H1 (cell line): Measurements from ENCODE around the gene PITPNB. TPM values are rescaled to one million over a fixed set of nuclear protein-coding genes. Genes with fewer than 3 reads are reported as not detected.

Source experiments
- CTCF ChIA-PET: fragments of 300-600 bp; sonication (Branson Sonifier 250); formaldehyde crosslinking; loops from one replicate; lab custom pipeline; 2021; ENCODE audit not compliant: partially characterized antibody; lab: Charles Lee
- POLR2A ChIA-PET: fragments of 300-600 bp; sonication (Branson Sonifier 250); formaldehyde crosslinking; loops from one replicate; lab custom pipeline; 2021; ENCODE audit warnings: inconsistent platforms; ENCODE audit not compliant: partially characterized antibody; lab: Charles Lee
- DNase-seq, 2 experiments: peaks; one replicate each; pipeline versions ENCODE4 v3.0.0 to v3.0.0-alpha.2; 2010 to 2022; ENCODE audit warnings: low spot score in 2 of 2, low read depth in 1 of 2, mixed read lengths in 1 of 2
- FAIRE-seq: peaks from 2 replicates; lab custom pipeline; 2011; peaks lifted over from hg19 to GRCh38; lab: Jason Lieb, UNC
- H2AFZ ChIP-seq: 2 replicates; pipeline ENCODE4 v1.8.1; 2012; ENCODE audit warnings: low read length, inconsistent platforms
- H2AK5ac ChIP-seq: 2 replicates; pipeline ENCODE4 v1.6.1; 2013; ENCODE audit warnings: low read depth, low read length
- H2BK120ac ChIP-seq: replicated peaks from 2 replicates; pipeline ENCODE3; 2013; ENCODE audit warnings: low read depth, low read length, inconsistent platforms
- H2BK12ac ChIP-seq: 2 replicates; pipeline ENCODE4 v1.6.1; 2013; ENCODE audit warnings: low read depth, low read length
- H2BK15ac ChIP-seq: 2 replicates; pipeline ENCODE4 v1.6.1; 2013; ENCODE audit warnings: low read length
- H2BK20ac ChIP-seq: 2 replicates; pipeline ENCODE4 v1.6.1; 2013; ENCODE audit warnings: low read length
- H2BK5ac ChIP-seq: 2 replicates; pipeline ENCODE4 v1.6.1; 2013; ENCODE audit warnings: low read depth, low read length
- H3K14ac ChIP-seq: 2 replicates; pipeline ENCODE4 v1.6.1; 2013; ENCODE audit warnings: inconsistent platforms; ENCODE audit not compliant: insufficient read length
- H3K18ac ChIP-seq: 2 replicates; pipeline ENCODE4 v1.6.1; 2013; ENCODE audit warnings: low read length; ENCODE audit errors: extremely low read depth
- H3K23ac ChIP-seq: 2 replicates; pipeline ENCODE4 v1.6.1; 2013; ENCODE audit warnings: inconsistent platforms; ENCODE audit not compliant: insufficient read length
- H3K23me2 ChIP-seq: 2 replicates; pipeline ENCODE4 v1.6.1; 2013; ENCODE audit warnings: low read depth, low read length
- H3K27ac ChIP-seq: 2 replicates; pipeline ENCODE4 v1.6.1; 2011; ENCODE audit warnings: low read depth, low read length, inconsistent platforms
- H3K27me3 ChIP-seq, 4 experiments: replicated peaks in 1 of 4; 1 replicate in 1 of 4; 2 replicates in 3 of 4; pipeline versions ENCODE4 v1.6.1 to v1.8.1; 2011 to 2013; ENCODE audit warnings: low read length in 3 of 4, mild to moderate bottlenecking in 3 of 4, inconsistent platforms in 2 of 4, mixed read lengths in 2 of 4, moderate library complexity in 1 of 4; ENCODE audit not compliant: control insufficient read depth in 3 of 4, insufficient read depth in 3 of 4; ENCODE audit errors: extremely low read depth in 1 of 4
- H3K36me3 ChIP-seq, 4 experiments: 2 replicates each; pipeline versions ENCODE4 v1.6.1 to v1.8.1; 2011 to 2013; ENCODE audit warnings: mild to moderate bottlenecking in 4 of 4, low read length in 3 of 4, moderate library complexity in 2 of 4, control low read depth in 1 of 4, inconsistent platforms in 1 of 4; ENCODE audit not compliant: insufficient read depth in 4 of 4, control insufficient read depth in 2 of 4
- H3K4ac ChIP-seq: replicated peaks from 2 replicates; pipeline ENCODE3; 2013; ENCODE audit warnings: low read length, low read depth, mixed read lengths, inconsistent platforms; ENCODE audit not compliant: insufficient read length
- H3K4me1 ChIP-seq, 4 experiments: replicated peaks in 1 of 4; 1 replicate in 1 of 4; 2 replicates in 3 of 4; pipeline versions ENCODE4 v1.6.1 to v1.8.1; 2011 to 2013; ENCODE audit warnings: low read length in 3 of 4, inconsistent platforms in 2 of 4, mixed read lengths in 1 of 4; ENCODE audit not compliant: insufficient read depth in 4 of 4, control insufficient read depth in 3 of 4
- H3K4me2 ChIP-seq, 2 experiments: 2 replicates each; pipeline versions ENCODE4 v1.6.1 to v1.8.1; 2011 to 2013; ENCODE audit warnings: low read depth in 2 of 2, low read length in 2 of 2, control low read depth in 1 of 2, inconsistent platforms in 1 of 2, mild to moderate bottlenecking in 1 of 2; ENCODE audit not compliant: insufficient read depth in 1 of 2
- H3K4me3 ChIP-seq, 4 experiments: fragments of 200-600, 300-600 bp in 1 of 4; sonication (generic), shearing (Covaris generic), sonication (Bioruptor Twin) in 1 of 4; 2 replicates each; pipeline versions ENCODE4 v1.5.1 to v1.8.1; 2011 to 2016; ENCODE audit warnings: low read length in 4 of 4, low read depth in 3 of 4, control low read depth in 2 of 4, inconsistent platforms in 2 of 4, mild to moderate bottlenecking in 2 of 4, mixed read lengths in 1 of 4, moderate library complexity in 1 of 4; ENCODE audit not compliant: insufficient read depth in 2 of 4; ENCODE audit errors: extremely low read depth in 1 of 4
- H3K56ac ChIP-seq: replicated peaks from 2 replicates; pipeline ENCODE3; 2013; ENCODE audit warnings: low read depth, mild to moderate bottlenecking, mixed read lengths, low read length, inconsistent platforms; ENCODE audit not compliant: insufficient read length
- H3K79me1 ChIP-seq: 2 replicates; pipeline ENCODE4 v1.6.1; 2013; ENCODE audit warnings: low read depth, low read length, control low read depth
- H3K79me2 ChIP-seq, 2 experiments: 2 replicates each; pipeline versions ENCODE4 v1.6.1 to v1.8.1; 2012 to 2013; ENCODE audit warnings: low read length in 2 of 2, mild to moderate bottlenecking in 2 of 2, inconsistent platforms in 1 of 2; ENCODE audit not compliant: insufficient read depth in 2 of 2, control insufficient read depth in 1 of 2
- H3K9ac ChIP-seq, 4 experiments: replicated peaks in 1 of 4; 1 replicate in 1 of 4; 2 replicates in 3 of 4; pipeline versions ENCODE4 v1.6.1 to v1.8.1; 2011 to 2013; ENCODE audit warnings: low read depth in 3 of 4, low read length in 3 of 4, control low read depth in 2 of 4, mild to moderate bottlenecking in 2 of 4, moderate library complexity in 2 of 4, inconsistent platforms in 1 of 4; ENCODE audit errors: extremely low read depth in 1 of 4
- H3K9me3 ChIP-seq, 2 experiments: 2 replicates each; pipeline versions ENCODE4 v1.6.1 to v1.8.1; 2012 to 2013; ENCODE audit warnings: mild to moderate bottlenecking in 2 of 2, moderate library complexity in 2 of 2, control low read depth in 1 of 2, inconsistent platforms in 1 of 2, low read depth in 1 of 2, low read length in 1 of 2, mixed read lengths in 1 of 2; ENCODE audit not compliant: insufficient read depth in 2 of 2
- H4K20me1 ChIP-seq, 2 experiments: replicated peaks in 1 of 2; 2 replicates each; pipeline versions ENCODE3 to v1.8.1; 2011 to 2013; ENCODE audit warnings: inconsistent platforms in 2 of 2, low read length in 2 of 2, mild to moderate bottlenecking in 1 of 2; ENCODE audit not compliant: insufficient read depth in 2 of 2, control insufficient read depth in 1 of 2
- H4K5ac ChIP-seq: 2 replicates; pipeline ENCODE4 v1.6.1; 2013; ENCODE audit warnings: low read length, low read depth, mixed read lengths, inconsistent platforms; ENCODE audit not compliant: insufficient read length
- H4K8ac ChIP-seq: 2 replicates; pipeline ENCODE4 v1.8.0; 2013; ENCODE audit warnings: mild to moderate bottlenecking, moderate library complexity, low read length, inconsistent platforms; ENCODE audit not compliant: insufficient read depth; ENCODE audit errors: extremely low read depth
- H4K91ac ChIP-seq: replicated peaks from 2 replicates; pipeline ENCODE3; 2013; ENCODE audit warnings: low read length, mixed read lengths, inconsistent platforms; ENCODE audit not compliant: insufficient read length
- EP300 ChIP-seq, 2 experiments: IDR thresholded peaks; 1 replicate in 1 of 2; 2 replicates in 1 of 2; pipeline ENCODE4 v1.6.1; 2011 to 2012; ENCODE audit warnings: low read depth in 2 of 2, low read length in 2 of 2, mild to moderate bottlenecking in 2 of 2, borderline replicate concordance in 1 of 2, inconsistent platforms in 1 of 2, moderate library complexity in 1 of 2
- MAFK ChIP-seq: IDR thresholded peaks from 2 replicates; pipeline ENCODE4 v1.6.1; 2012; ENCODE audit warnings: low read depth, mild to moderate bottlenecking, improper control_type of control experiment, low read length
- POLR2A ChIP-seq, 2 experiments: IDR thresholded peaks; 1 replicate in 1 of 2; 2 replicates in 1 of 2; pipeline ENCODE4 v1.6.1; 2011; ENCODE audit warnings: low read depth in 2 of 2, low read length in 2 of 2, mild to moderate bottlenecking in 2 of 2; ENCODE audit errors: control extremely low read depth in 1 of 2
- SUZ12 ChIP-seq: fragments of 200-600 bp; sonication (generic); IDR thresholded peaks from 2 replicates; pipeline ENCODE4 v1.6.1; 2012; ENCODE audit warnings: mild to moderate bottlenecking, inconsistent platforms, low read length, moderate library complexity, mixed read lengths
- TAF7 ChIP-seq: optimal IDR thresholded peaks from 2 replicates; pipeline ENCODE3; 2011; ENCODE audit warnings: low read depth, mild to moderate bottlenecking, inconsistent platforms, low read length, moderate library complexity, borderline replicate concordance
- WGBS, 2 experiments: shearing (Covaris generic) in 1 of 2; methylation state at CpG; one replicate each; pipeline versions ENCODE4 v1.1.6 to v1.1.7; 2013 to 2015; ENCODE audit warnings: low lambda C conversion rate in 2 of 2, mixed read lengths in 2 of 2, inconsistent platforms in 1 of 2, low coverage in 1 of 2, missing lambda C conversion rate in 1 of 2; ENCODE audit not compliant: insufficient replicate concordance in 2 of 2, insufficient coverage in 1 of 2, insufficient read length in 1 of 2; ENCODE audit errors: extremely low coverage in 1 of 2, missing lambda C conversion rate in 1 of 2; 5-methylcytosine and 5-hydroxymethylcytosine counted together
- polyA plus RNA-seq, 7 experiments: library from polyadenylated mRNA; depleted of rRNA in 3 of 7; stranded (reverse) in 5 of 7; unstranded in 2 of 7; fragments of >200 nt in 5 of 7; fragments of 200-250 nt in 2 of 7; gene quantifications; 1 replicate in 5 of 7; 2 replicates in 1 of 7; 4 replicates in 1 of 7; pipeline versions ENCODE4 v1.2.1 to v1.2.3, GENCODE V29; 2011 to 2013; ENCODE audit warnings: missing spikeins in 2 of 7, mixed read lengths in 2 of 7
- total RNA-seq: library from RNA; stranded (reverse); fragmentation: NEBNext Ultra II Directional; extraction: Animal tissue kit (Norgen Biotek cat#: 25700); gene quantifications from 2 replicates; pipeline ENCODE4 v1.2.1, GENCODE V29; 2021

Gene PITPNB
- total and polyA plus RNA-seq, 2 of the 8 experiments (the other 6 are each of a cell fraction or from before 2014, with no cell fraction given), result 24.6 to 89.3 TPM

DNA sequence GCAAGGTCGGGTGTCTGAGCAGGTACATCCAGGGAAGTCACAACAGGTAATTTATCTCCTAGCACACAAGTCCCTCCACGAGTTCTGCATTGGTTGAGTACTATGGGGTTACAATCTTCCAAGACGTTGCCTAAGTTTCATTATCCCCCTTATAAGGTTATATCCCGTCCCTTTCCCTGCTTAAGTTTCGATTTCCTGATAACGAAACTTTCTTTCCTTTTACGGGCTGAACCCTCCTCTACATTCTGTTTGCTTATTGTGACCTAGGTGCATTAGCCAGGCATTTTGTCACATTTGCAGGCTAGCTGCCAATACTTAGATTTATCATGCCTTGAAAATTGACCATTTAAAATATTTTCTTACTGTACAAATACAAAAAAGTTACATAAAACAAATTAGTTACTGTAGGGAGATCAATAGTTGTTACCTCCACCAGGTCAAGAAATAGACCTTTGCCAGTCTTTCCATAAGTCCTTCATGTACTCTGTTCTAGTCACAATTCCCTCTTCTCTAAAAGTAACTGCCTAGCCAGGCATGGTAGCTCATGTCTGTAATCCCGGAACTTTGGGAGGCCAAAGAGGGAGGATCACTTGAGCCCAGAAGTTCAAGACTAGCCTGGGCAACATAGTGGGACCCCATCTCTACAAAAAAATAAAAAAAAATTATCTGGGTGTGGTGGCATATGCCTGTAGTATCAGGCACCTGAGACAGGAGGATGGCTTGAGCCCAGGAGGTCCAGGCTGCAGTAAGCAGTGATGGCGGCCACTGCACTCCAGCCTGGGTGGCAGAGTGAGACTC is 14.3 kb upstream of the PITPNB start:
- H4K5ac ChIP-seq, result no peak overlapping the region
- no peak for DNase-seq
- WGBS, 2 experiments, result 85% methylated on average over 9 of the region's 9 CpGs; no CpG with 5 or more reads in 1 of the 2 experiments
- no peak overlapping the region for H3K4ac ChIP-seq
- H2AK5ac ChIP-seq, result no peak overlapping the region
- H3K56ac ChIP-seq, result no peak overlapping the region
- no peak overlapping the region for H2BK5ac ChIP-seq
- no peaks in the 10 kb centered on the region for H3K27me3 ChIP-seq
- H2BK20ac ChIP-seq, result no peak overlapping the region
- no peaks in the 10 kb centered on the region for H4K20me1 ChIP-seq
- TF ChIP-seq EP300 (IDR thresholded peaks at IDR 0.05; ENCODE audit: borderline replicate concordance in 1 of 2, low read depth in 2 of 2, low read length in 2 of 2) (no peak), SUZ12 (no peak), TAF7 (no peak), MAFK (no peak), POLR2A (IDR thresholded peaks at IDR 0.05; ENCODE audit: control extremely low read depth in 1 of 2, low read depth in 2 of 2, low read length in 2 of 2) (no peak)
- TF ChIP-seq, all 59 proteins: peak for 0
- H4K91ac ChIP-seq, result no peak overlapping the region
- H3K4me1 ChIP-seq, result peaks cover 0 to 6% (median 3%) of the 10 kb centered on the region in 4 experiments; a peak in 4 of 7 replicates
- no peak overlapping the region for H2BK120ac ChIP-seq
- no peak overlapping the region for H3K9ac ChIP-seq
- CTCF ChIA-PET, result interaction anchor here (1.0 to 1.7 kb wide), 3 partner anchors 14 to 57 kb away, joined by 3 to 4 read pairs (median 3); partner anchors contain the start of gene PITPNB
- H3K14ac ChIP-seq, result no peak overlapping the region
- H3K27ac ChIP-seq, result no peak overlapping the region
- H3K79me2 ChIP-seq, result no peaks in the 10 kb centered on the region
- H3K23me2 ChIP-seq, result no peaks in the 10 kb centered on the region; the same call in 1 of the 2 replicates
- H3K23ac ChIP-seq, result no peak overlapping the region
- H3K4me2 ChIP-seq, result no peak overlapping the region
- no peak overlapping the region for H2BK12ac ChIP-seq
- POLR2A ChIA-PET, result interaction anchor here (1.5 kb wide), 1 partner anchor 14 kb away, joined by 4 read pairs; no protein-coding TSS in a partner anchor
- H2BK15ac ChIP-seq, result no peak overlapping the region
- no peak overlapping the region for H4K8ac ChIP-seq
- H3K18ac ChIP-seq, result no peak overlapping the region
- H3K36me3 ChIP-seq, result no peaks in the 10 kb centered on the region
- H3K4me3 ChIP-seq, result no peak overlapping the region
- no peaks in the 10 kb centered on the region; a peak in 1 of 4 replicates for H3K9me3 ChIP-seq
- FAIRE-seq, result no peak
- H2AFZ ChIP-seq, result no peak overlapping the region
- H3K79me1 ChIP-seq, result no peaks in the 10 kb centered on the region
